Epidermal melanocyte (primary cell): Measurements from ENCODE around the gene SYNPO2.
"Not testable (repeated sequence)": the region's sequence is repeated elsewhere in the genome, so short reads cannot be mapped to it uniquely, and the experiment has no call there.

Experiments used
- DNase-seq: peaks from one replicate; pipeline ENCODE4 v3.0.0; 2011; ENCODE audit warnings: low spot score; ENCODE audit not compliant: insufficient read length

SYNPO2 gene

GRCh38 chr4:118974758-118975157 is 86.1 kb downstream of the SYNPO2 start:
- DNase-seq = no peak

GRCh38 chr4:118975449-118976192 is 87.0 kb downstream of the SYNPO2 start:
- no peak for DNase-seq

GRCh38 chr4:118976193-118976560 is 87.5 kb downstream of the SYNPO2 start:
- DNase-seq = not testable (repeated sequence)

- not testable (repeated sequence) for DNase-seq
Measured at GRCh38 chr4:118977100-118977499, 88.4 kb downstream of the SYNPO2 start.

- no peak for DNase-seq
Measured at GRCh38 chr4:118979712-118980111, 91.1 kb downstream of the SYNPO2 start.

GRCh38 chr4:118981171-118981838 is 92.7 kb downstream of the SYNPO2 start:
- no peak for DNase-seq

- DNase-seq = peak; percentile 91
Measured at GRCh38 chr4:118981839-118982381, 93.3 kb downstream of the SYNPO2 start.

GRCh38 chr4:118983293-118983692 is 94.6 kb downstream of the SYNPO2 start:
- DNase-seq = no peak

GRCh38 chr4:118983831-118984230 is 95.2 kb downstream of the SYNPO2 start:
- DNase-seq = no peak

- DNase-seq = no peak
Measured at GRCh38 chr4:118985170-118986000, 96.7 kb downstream of the SYNPO2 start.

GRCh38 chr4:118987959-118988634 is 99.4 kb downstream of the SYNPO2 start:
- DNase-seq = no peak

- no peak for DNase-seq
Measured at GRCh38 chr4:118988635-118988972, 100.0 kb downstream of the SYNPO2 start.

- DNase-seq = peak; percentile 56
Measured at GRCh38 chr4:118989098-118990080, 100.7 kb downstream of the SYNPO2 start.

GRCh38 chr4:118991686-118992085 is 103.0 kb downstream of the SYNPO2 start:
- no peak for DNase-seq

- DNase-seq = no peak
Measured at GRCh38 chr4:118992149-118992548, 103.5 kb downstream of the SYNPO2 start.

GRCh38 chr4:118993333-118993732 is 104.7 kb downstream of the SYNPO2 start:
- no peak for DNase-seq

- no peak for DNase-seq
Measured at GRCh38 chr4:118994030-118994429, 105.4 kb downstream of the SYNPO2 start.

GRCh38 chr4:118995693-118996391 is 107.2 kb downstream of the SYNPO2 start:
- DNase-seq = no peak

- DNase-seq = no peak
Measured at GRCh38 chr4:118997601-118998000, 108.9 kb downstream of the SYNPO2 start.

GRCh38 chr4:118999919-119000318 is 111.3 kb downstream of the SYNPO2 start:
- DNase-seq = no peak
